Measurements from ENCODE around the gene ABCG1. TPM values are rescaled to one million over a fixed set of nuclear protein-coding genes. Genes with fewer than 3 reads are reported as not detected.

The ABCG1 gene
- total RNA-seq, 4 donors from 2014 or later = 16.1 to 25.9 (median 20.0) TPM

GRCh38 chr21:42307106-42307505 lies 88.2 kb downstream of the ABCG1 start:
- intact Hi-C loops (cut with DNase I) = no loop called here
- no peak for DNase-seq (ENCODE audit: extremely low spot score)
- TF ChIP-seq EP300 (IDR thresholded peaks at IDR 0.05) (no peak), POLR2A (IDR thresholded peaks at IDR 0.05; ENCODE audit: low read depth) (no peak), CTCF (IDR thresholded peaks at IDR 0.05) (no peak), POLR2AphosphoS5 (IDR thresholded peaks at IDR 0.05) (no peak)
- peaks cover 12 to 20% (median 15%) of the 10 kb centered on the region in 4 donors for H3K4me1 ChIP-seq
- H3K9me3 ChIP-seq = no peaks in the 10 kb centered on the region
- 86% methylated on average over 5 of the region's 5 CpGs for WGBS
- no peak overlapping the region for H3K4me3 ChIP-seq
- H3K36me3 ChIP-seq = no peaks in the 10 kb centered on the region
- no peak overlapping the region for H3K27ac ChIP-seq (replicated peaks in 1 of 4)
- H3K27me3 ChIP-seq = peaks cover 0 to 53% (median 12%) of the 10 kb centered on the region in 4 donors

GRCh38 chr21:42308161-42308913 lies 89.4 kb downstream of the ABCG1 start:
- no peak overlapping the region for H3K4me3 ChIP-seq
- peaks cover 0 to 55% (median 12%) of the 10 kb centered on the region in 4 donors for H3K27me3 ChIP-seq
- no peak for TF ChIP-seq POLR2AphosphoS5 (IDR thresholded peaks at IDR 0.05)
- TF ChIP-seq EP300 (IDR thresholded peaks at IDR 0.05) = no peak
- no peak for TF ChIP-seq POLR2A (IDR thresholded peaks at IDR 0.05; ENCODE audit: low read depth)
- no peak for TF ChIP-seq CTCF (IDR thresholded peaks at IDR 0.05)
- intact Hi-C loops (cut with DNase I) = no loop called here
- peaks cover 9 to 14% (median 12%) of the 10 kb centered on the region in 4 donors for H3K4me1 ChIP-seq
- H3K9me3 ChIP-seq = no peaks in the 10 kb centered on the region
- H3K36me3 ChIP-seq = no peaks in the 10 kb centered on the region
- no peak for DNase-seq (ENCODE audit: extremely low spot score)
- 65% methylated on average over 12 of the region's 17 CpGs for WGBS
- no peak overlapping the region for H3K27ac ChIP-seq (replicated peaks in 1 of 4)

GRCh38 chr21:42308914-42309752 lies 90.2 kb downstream of the ABCG1 start:
- DNase-seq (ENCODE audit: extremely low spot score) = no peak
- intact Hi-C loops (cut with DNase I) = no loop called here
- Histone ChIP-seq H3K27ac (replicated peaks in 1 of 4) (no peak overlapping the region), H3K36me3 (no peaks in the 10 kb centered on the region), H3K27me3 (peaks cover 0 to 56% (median 12%) of the 10 kb centered on the region in 4 donors), H3K4me1 (peaks cover 11 to 14% (median 13%) of the 10 kb centered on the region in 4 donors), H3K9me3 (no peaks in the 10 kb centered on the region), H3K4me3 (no peak overlapping the region)
- WGBS = 60% methylated on average over 22 of the region's 23 CpGs
- no peak for TF ChIP-seq POLR2AphosphoS5 (IDR thresholded peaks at IDR 0.05)
- TF ChIP-seq POLR2A (IDR thresholded peaks at IDR 0.05; ENCODE audit: low read depth) = no peak
- no peak for TF ChIP-seq CTCF (IDR thresholded peaks at IDR 0.05)
- no peak for TF ChIP-seq EP300 (IDR thresholded peaks at IDR 0.05)

GRCh38 chr21:42309753-42310213 lies 90.8 kb downstream of the ABCG1 start:
- TF ChIP-seq CTCF (IDR thresholded peaks at IDR 0.05) (peak; percentile 45 to 75 (median 54)), POLR2A (IDR thresholded peaks at IDR 0.05; ENCODE audit: low read depth) (no peak)

More at GRCh38 chr21:42309753-42310213, 90.8 kb downstream of the ABCG1 start:
- 7% methylated on average over 22 of the region's 22 CpGs for WGBS
- intact Hi-C loops (cut with DNase I) = no loop called here
- no peak for DNase-seq (ENCODE audit: extremely low spot score)
- Histone ChIP-seq H3K4me3 (no peak overlapping the region), H3K27me3 (peaks cover 0 to 56% (median 12%) of the 10 kb centered on the region in 4 donors), H3K4me1 (peaks cover 11 to 14% (median 13%) of the 10 kb centered on the region in 4 donors), H3K36me3 (no peaks in the 10 kb centered on the region), H3K27ac (replicated peaks in 1 of 4) (no peak overlapping the region), H3K9me3 (no peaks in the 10 kb centered on the region)

All from esophagus muscularis mucosa (tissue), 4 donors.